ENCODE measurements around the gene AGAP1.

- TF ChIP-seq POLR2A (IDR thresholded peaks at IDR 0.05; ENCODE audit: low read depth, low read length) (no peak), POLR2AphosphoS5 (IDR thresholded peaks at IDR 0.05; ENCODE audit: low read depth, low read length) (no peak), SPI1 (IDR thresholded peaks at IDR 0.05; ENCODE audit: low read depth, low read length) (no peak), TAF1 (IDR thresholded peaks at IDR 0.05; ENCODE audit: low read depth, low read length) (no peak), POU2F2 (IDR thresholded peaks at IDR 0.05; ENCODE audit: low read depth, low read length) (no peak)
These were observed 35.0 kb upstream of the AGAP1 start for GRCh38 chr2:235458839-235459273.
